C4-2B (cell line): ENCODE results near the gene SUCLA2.

ENCODE experiments used
- ZFX ChIP-seq: fragments of 450-650 bp; IDR thresholded peaks from 2 replicates; pipeline ENCODE4 v1.6.1; 2017
- TF ChIP-seq, protein P1 (sequence below): fragments of 450-650 bp; conservative IDR thresholded peaks from 2 replicates; pipeline ENCODE4 v1.5.1; 2017; ENCODE audit warnings: mild to moderate bottlenecking

DNA sequence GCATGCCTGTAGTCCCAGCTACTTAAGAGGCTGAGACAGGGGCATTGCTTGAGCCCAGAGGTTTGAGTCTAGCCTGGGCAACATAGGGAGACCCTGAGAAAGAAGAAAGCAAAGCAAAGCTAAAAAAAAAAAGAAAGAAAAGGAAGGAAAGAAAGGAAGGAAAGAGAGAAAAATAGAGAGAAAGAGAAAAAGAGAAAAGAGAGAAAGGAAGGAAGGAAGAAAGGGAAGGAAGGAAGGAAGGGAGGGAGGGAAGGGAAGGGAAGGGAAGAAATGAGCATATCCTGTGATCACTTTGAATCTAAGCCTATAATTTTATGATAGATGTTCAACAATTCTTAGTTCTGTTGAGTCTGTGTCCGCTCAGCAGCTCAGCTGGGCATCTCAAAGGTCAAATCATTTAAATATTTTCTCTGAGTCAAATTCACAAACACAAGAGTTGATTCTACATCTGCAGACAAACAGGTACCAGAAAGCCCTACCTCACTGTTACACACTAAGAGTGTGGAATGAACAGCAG, 70.4 kb downstream of the SUCLA2 start:
- TF ChIP-seq, protein P1, sequence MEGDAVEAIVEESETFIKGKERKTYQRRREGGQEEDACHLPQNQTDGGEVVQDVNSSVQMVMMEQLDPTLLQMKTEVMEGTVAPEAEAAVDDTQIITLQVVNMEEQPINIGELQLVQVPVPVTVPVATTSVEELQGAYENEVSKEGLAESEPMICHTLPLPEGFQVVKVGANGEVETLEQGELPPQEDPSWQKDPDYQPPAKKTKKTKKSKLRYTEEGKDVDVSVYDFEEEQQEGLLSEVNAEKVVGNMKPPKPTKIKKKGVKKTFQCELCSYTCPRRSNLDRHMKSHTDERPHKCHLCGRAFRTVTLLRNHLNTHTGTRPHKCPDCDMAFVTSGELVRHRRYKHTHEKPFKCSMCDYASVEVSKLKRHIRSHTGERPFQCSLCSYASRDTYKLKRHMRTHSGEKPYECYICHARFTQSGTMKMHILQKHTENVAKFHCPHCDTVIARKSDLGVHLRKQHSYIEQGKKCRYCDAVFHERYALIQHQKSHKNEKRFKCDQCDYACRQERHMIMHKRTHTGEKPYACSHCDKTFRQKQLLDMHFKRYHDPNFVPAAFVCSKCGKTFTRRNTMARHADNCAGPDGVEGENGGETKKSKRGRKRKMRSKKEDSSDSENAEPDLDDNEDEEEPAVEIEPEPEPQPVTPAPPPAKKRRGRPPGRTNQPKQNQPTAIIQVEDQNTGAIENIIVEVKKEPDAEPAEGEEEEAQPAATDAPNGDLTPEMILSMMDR: no peak
- no peak for TF ChIP-seq ZFX
